HG02623 (cell line): Measurements from ENCODE around the gene CCNJL.

ENCODE experiments used
- ATAC-seq: cut with Tn5 transposase; IDR thresholded peaks from one replicate; pipeline ENCODE4 v1.9.1; 2021; ENCODE audit warnings: moderate library complexity; ENCODE audit not compliant: unreplicated experiment

The CCNJL gene

DNA sequence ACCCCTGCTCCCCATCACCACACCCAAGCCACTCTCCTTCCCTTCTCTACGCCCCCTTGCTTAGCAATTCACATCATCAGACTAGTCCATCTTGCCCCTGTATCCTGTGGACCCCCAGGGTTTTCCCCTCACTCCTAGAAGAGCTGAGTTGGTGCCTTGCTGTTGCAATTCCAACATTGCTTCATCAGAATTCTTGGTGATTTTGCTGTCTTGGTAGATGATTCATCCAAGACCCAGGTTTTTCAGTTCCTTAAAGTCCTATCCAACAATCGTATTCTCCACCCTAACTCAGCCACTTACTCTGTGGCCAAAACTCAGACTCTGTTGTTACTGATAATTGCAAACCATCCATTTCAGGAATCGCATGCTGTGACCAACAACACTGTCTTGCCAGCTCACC is 21.4 kb upstream of the CCNJL start:
- ATAC-seq: no peak

DNA sequence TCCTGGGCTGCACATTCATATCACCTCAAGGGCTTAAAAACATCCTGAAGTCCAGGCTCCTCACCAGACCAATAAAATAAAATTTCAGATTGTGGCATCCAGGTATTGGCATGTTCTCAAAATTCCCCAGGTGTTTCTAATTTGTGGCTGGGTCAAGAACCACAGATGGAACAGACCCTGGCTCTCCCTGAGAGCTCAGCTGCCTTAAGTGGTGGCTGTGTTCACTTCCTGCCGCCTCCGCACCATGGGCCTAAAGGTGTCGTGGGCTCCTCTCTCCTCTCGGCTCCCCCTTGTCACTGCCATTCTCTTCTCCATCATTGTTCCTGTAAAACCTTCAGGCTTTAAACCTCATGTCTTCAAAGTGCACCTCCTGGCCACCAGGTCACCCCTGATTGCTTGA is 17.8 kb upstream of the CCNJL start:
- no peak for ATAC-seq

DNA sequence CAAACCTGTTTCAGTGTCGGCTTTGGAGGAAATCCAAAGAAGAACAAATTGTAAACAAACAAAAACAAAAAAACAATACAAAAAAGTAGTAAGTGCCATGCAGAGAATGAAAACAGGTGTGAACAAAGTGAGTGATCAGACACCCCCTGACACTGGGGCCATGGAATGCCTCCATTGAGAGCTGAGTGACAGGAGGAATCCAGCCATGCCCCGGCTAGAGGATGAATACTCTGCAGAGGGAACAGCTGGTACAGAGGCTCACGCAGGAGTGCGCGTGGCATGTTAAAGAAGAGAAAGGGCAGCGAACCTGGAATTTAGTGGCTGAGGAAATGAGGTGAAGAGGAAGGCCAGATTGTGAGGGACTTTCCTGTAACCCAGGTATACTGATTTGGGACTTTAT is 15.5 kb upstream of the CCNJL start:
- no peak for ATAC-seq

DNA sequence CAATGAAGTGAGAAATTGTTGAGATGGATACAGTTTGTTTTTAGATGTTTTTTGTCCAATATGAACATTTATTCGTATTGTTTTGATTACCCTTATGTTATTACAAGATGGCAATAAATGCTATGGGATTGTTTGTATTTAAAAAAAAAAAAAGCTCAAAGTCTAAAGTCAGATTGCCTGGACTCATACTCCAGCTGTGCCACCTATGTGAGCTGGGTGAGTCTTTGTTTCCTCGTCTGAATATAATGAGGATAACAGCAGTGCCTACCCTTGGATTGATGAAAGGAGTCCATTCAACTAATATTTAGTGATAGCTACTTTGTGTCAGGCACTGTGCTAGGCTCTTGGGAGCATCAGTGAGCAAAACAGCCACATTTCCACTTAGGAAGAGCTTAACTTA is 14.6 kb upstream of the CCNJL start:
- ATAC-seq: no peak

DNA sequence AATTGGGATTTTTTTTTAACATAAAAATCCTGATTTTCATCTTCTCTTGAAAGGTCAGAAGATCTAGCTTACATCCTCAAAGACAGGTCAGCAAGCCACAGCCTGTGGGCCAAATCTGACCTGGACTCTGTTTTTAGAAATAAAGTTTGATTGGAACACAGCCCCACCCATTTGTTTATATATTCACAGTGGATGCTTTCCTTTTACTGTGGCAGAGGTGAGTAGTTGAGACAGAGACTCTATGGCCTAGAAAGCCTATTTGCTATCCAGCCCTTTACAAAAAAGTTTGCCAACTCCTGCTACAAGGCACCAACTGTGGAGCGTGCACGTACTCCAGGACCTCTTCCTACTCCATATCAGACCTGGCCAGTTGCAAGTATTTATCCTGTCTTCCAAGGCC is 13.4 kb upstream of the CCNJL start:
- ATAC-seq: no peak

DNA sequence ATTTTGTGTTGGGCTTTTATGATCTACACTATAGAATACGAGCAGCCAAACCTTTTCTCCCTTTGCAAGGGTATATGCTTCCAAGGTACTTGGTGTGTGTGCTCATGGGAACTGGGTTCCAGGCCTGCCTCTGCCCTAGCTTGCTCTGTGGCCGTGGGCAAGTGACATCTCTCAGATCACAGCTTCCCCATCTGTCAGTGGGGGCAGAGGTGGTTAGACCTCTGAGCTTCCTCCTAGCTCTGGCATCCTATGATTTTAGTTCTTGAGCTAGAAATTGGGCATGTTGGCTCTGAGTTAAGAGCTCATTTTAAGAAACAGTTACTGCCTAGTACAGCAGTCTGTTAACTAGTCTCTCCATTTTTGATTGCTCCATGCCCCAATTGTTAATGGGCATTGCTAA is 12.5 kb upstream of the CCNJL start:
- ATAC-seq: no peak

DNA sequence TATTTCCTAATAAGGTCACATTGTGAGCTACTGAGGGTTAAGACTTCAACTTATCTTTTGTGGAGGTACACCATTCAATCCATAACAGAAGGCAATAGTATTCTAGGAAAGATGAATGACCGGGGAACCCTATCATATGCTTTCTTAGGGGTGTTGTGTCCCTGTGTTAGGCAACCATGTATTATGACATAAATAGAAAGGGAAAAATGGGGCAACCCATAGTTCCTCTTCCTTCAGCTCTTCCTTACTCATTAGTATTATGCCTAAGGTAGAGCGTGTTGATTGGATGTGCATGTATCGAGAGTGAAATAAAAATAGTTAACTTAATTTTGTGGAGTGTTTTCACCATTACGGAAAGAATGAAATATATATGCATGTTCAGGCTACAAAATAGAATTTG is 6.0 kb upstream of the CCNJL start:
- no peak for ATAC-seq

DNA sequence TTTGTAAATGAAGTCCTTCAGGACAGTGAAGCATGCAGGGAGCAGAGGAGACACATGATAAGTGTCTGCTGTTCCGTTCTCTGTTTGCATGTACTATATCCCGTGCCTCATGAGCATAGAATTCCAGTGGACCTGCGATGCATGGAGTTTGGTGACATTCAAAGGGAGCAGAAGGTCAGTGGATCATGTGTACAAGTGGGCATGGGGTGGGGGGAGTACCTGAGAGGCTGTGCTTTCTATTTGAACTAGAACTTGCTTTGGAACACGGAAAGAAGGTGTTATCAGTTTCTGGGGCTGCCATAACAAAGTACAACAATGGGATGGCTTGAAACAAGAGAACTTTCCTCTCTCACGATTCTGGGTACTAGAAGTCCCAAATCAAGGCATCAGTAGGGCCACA is 5.1 kb upstream of the CCNJL start:
- no peak for ATAC-seq

DNA sequence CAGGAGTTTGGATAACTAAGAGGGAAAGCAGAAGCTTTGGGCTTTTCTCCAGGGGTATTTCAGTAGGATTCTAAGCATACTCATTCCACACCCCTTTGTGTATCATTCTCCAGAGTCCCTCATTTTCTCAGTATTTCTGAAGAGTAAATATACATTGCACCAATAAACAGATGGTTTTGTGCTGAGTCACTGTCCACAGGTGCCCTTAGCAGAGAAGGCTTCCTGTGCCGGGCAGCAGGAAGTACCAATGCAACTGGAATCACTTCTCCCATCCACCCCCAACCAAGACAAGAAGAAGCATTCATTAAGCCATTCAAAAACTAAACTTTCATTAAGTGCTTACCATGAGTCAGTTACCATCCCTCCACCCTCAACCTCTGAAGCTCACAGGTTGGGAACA is 3.6 kb upstream of the CCNJL start:
- no peak for ATAC-seq

DNA sequence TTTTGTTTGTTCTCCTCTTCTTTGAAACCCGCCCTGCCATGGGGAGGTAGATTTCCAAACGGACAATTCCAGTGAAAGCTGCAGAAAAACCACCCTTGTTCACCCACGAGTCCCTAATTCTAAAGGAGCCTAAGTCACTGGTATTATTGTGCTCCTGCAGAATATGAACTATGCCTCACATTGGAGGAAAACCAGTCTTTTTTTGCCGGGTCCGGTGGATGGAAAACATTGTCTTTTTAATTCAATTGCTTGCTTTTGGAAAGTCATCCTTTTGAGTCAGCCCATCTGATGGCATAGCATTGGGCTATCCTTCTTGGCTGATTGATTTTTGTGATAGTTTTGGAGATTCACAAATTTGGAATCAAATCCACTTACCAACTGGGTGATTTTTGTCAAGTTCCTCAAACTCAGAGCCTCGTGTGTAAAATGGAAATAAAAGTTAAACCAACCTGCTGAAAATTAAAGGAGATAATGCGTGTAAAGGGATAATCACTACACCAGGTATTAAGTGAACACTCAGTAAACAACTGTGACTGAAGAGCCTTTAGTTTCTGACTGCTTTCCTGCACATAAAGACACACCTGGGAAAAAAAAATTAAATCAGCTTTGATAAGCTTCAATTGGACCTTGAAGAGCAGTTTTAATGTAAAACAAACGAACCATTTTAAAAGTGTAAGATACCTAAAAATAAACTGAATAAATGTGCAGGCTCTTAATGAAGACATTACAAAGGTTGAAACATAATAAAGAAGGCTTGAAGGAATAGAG is 780 bp upstream of the CCNJL start:
- no peak for ATAC-seq

DNA sequence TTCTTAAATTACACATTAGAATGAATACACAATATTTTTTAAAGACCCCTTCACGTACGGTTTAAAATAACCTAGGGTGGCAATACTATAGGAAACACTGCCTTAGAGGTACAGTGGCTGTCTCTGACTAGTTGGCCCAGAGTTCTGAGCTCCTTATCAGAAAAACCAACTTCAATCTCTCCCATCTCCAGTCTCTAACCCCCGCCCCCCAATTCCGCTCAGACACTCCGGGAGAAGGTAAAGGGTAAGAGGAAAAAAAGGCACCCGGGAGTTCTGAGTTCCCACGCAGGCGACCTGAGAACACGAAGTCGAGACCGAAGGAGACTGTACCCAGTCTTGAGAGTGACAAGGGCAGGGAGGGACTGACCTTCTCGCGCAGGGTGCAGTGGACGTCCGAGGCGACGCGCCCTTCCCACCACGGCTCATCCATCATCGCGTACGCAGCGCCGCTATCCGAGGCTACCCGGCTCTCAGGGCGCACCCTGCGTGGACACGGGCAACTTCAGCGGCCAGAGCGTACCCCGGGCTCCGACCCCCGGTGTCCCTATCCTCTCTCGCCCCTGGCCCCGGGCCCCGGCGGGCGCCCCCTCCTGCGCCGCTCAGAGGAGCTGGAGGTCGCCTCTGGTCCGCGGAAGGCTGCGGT is 752 bp downstream of the CCNJL start:
- ATAC-seq: no peak

DNA sequence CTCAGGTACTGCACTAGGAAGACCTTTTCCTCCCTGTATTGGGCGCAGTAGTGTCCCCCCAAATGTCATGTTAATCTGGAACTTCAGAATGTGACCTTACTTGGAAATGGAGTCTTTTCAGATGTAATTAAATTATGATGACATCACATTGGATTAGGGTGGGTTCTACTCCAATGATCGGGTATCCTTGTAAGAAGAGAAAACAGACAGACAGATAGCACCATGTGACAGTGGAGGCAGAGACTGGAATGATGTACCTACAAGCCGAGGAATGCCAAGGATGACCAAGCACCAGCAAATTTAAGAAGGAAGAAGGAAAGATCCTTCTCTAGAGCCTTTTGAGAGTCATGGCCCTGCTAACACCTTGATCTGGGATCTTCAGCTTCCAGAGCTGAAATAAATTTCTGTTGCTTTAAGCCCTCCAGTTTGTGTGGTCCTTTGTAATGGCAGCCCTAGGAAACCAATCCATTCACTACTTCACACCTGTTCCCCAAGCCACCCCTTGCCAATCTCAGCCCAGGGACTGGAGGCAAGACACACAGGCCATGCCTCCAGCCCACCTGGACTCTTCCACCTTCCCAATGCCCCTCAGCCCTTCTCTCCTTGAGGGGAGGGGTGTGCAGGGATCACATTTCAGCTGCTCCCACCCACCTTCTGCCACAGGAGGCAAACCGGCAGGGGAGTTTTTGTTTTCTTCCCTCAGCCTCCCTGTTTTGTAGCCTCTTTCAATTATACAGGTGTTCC is 1.6 kb downstream of the CCNJL start:
- no peak for ATAC-seq

DNA sequence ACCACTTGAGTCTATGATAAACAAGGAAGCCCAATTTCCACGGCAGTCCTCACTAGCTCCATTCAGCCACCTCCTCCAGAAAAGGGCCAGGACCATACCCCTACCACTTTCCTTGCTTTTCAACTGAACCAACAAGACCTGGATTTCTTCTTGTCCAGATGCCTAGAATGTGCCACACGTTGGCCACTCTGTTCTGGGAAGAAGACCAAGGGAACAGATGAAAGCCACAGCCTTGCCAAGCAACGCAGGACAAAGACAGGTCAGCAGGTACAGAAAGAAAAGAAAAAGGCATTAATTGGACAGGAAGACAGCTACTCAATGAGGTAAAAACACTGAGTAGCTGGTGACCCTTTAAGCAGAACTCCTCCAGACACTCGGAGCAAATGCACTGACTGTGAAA is 2.2 kb downstream of the CCNJL start:
- ATAC-seq: no peak

DNA sequence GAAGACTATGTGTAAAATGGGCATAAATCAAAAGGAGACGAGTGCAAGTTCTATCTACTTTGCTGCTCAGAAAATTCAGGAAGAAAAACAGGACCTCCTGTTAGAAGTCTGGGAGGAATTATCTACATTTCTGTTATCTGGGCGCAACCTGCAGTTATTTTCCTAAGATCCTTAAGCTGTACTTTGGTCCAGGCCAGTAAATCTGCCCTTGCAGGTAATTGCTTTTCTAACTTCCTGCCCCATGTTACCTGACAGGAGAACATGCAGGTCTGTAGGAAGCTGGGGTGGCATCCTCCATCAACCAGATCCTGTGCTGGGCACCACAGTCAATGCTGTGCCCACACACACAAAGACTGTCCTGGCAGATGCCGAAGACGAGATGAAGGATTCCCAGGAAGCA is 5.7 kb downstream of the CCNJL start:
- ATAC-seq: no peak

DNA sequence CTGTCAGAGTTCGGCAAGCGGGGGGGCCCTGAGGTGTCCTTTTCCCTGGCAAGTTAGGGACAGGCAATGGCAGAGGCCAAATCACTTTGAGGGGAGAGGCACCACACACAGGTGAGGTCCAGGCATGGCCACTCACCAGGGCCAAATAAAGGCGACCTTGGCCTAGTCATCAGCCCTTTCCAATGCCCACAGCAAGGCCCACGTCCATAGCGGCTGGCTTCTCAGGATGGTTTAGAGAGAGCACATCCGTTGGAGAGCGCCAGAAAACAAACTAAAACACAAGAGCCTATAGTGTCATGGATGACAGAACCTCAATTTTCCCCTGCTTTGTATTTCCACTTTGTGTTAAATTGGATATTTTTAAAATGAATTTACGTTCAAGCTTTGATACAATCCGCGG is 7.0 kb downstream of the CCNJL start:
- no peak for ATAC-seq

DNA sequence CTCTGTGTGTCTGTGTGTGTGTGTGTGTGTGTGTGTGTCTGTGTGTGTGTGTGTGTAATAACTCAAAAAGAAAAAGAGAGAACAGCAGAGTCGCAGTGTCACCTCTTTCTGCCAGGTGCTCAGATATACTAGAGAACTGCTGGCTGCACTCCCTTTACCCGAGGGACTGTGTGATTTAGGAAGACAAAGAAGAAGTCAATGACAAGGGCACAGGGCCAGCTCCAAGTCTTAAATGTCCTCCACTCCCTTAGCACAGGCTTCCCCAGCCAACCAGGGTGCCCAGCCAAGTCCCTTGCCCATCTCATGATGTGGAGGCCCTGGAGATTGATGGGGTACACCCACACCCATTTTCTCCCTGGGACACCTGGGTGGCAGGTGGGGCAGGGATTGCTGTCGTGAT is 8.7 kb downstream of the CCNJL start:
- no peak for ATAC-seq

DNA sequence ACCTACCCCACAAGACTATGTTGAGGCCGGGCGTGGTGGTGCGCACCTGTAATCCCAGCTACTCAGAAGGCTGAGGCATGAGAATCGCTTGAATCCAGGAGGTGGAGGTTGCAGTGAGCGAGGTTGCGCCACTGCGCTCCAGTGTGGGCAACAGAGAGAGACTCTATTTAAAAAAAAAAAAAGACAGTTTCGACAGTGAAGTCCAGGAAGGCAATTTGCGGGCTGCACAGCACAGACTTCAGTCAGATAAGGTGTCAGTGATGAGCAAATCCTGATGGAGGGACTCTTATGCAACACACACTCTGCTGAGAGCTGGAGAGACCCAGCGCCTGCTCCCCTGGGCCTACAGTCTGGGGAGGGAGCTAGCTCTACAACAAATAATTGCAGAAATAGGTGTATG is 14.2 kb downstream of the CCNJL start:
- no peak for ATAC-seq

DNA sequence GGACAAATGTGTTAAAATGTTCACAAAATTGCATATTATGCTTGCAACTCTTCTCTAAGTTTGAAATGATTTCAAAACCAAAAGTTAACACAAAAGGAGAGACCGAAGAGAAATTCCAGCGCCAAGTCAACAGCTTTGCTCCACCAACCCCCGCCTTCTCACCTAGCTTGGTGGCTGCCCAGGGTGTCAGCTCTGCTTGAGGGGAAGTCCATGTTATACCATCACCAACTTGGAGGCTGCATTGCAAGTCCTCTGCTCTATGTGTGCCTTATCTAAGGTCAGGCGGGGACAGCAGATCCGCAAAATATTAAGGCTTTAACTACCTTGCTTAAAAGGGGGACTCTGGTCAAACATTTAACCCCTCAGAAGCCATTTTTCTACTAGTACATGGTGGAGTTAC is 14.6 kb downstream of the CCNJL start:
- no peak for ATAC-seq

DNA sequence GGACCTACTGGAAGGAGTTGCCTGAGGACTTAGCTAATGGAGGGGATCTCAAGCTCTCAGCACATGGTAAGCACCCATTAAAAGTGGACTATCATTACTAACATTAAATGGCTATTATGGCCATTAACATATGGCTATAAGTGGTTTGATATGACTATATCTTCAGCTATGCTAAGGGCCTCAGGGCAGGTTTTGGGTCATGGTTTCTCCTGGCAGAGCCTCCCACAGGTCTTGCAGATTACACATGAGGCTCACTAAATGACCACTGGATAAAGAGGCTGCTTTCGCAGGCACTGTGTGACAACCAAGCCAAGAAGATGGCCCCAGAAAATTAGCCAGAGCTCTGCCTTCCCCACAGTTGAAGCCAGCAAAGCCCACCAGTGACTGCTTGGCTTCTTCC is 15.4 kb downstream of the CCNJL start:
- no peak for ATAC-seq

DNA sequence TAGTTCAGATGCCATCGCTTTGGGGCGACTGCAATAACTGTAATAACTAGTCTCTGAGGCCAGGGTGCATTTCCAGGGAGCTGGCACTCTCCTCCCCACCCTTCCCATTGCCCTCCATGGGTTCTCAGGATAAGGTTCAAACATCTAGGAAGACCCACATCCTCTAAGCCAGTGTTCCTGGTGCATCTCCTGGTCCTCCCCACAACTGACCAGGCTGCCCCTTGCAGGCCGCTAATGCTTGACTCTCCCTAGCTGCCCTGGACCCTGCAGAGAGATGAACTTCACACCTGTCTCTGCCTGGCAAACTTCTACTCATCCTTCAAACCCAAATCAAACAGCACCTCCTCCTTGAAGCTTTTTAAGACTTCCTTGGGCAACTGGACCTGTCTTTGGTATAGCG is 15.9 kb downstream of the CCNJL start:
- no peak for ATAC-seq

DNA sequence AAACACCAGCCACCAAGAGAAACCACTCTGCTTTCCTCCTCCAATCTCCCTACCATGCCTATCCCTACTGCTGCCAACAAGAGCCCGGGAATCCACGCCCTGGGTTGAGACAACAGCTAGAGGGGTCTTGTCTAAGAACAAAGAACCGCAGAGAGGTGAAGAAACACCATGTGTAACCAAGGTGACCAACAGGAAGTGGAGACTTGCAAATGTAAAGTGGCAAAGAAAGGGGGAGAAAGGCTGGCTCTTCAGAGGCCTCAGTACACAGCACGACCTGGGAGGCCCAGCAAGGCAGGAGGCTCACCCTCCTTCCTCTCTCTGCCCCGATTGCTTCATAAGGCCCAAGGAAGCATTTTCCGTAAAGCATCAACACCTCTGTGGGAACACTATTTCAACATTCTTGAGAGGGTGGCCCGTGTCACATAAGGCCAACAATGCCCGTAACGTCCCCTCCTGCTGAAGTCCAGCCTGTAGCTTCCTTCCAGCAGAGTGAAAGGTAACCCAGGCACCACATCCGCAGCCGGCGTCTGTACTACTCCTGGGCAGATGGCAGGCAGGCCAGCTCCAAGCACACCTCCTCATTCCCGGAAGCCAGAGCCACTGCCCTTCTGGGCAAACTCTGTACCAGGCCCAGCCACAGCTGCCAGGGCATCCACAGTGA is 18.3 kb downstream of the CCNJL start:
- no peak for ATAC-seq

DNA sequence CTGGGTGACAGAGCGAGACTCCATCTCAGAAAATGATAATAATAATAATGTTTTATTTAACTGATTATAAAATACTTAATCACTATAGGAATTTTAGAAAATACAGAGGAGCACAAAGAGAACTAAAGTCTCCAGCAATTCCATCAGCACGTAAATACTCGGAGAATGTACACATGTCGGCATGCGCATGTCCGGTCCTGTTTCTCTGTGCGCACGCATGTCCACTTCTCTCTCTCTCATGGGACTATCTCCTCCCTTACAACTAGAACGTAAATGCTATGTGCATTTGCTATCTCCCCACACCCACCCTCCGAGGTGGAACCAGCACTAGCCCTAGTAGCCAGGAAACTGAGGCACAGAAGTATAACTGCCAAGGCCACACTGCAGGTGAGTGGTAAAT is 19.0 kb downstream of the CCNJL start:
- ATAC-seq: no peak
